Endothelial cell of umbilical vein (primary cell): ENCODE results near the gene KRTAP11-1. TPM values are rescaled to one million over a fixed set of nuclear protein-coding genes. Genes with fewer than 3 reads are reported as not detected.

Source experiments
- BruUV-seq: library from RNA; stranded (reverse); fragments of 400-500 nt; replicated peaks from 2 replicates; lab custom pipeline; 2021; lab: Mats Ljungman, UMichigan
- CTCF ChIA-PET: fragments of 300-600, 350-600 bp; sonication (Branson Sonifier 250); formaldehyde crosslinking; loops from one replicate; lab custom pipeline; 2021; ENCODE audit warnings: antibody characterized with exemption, inconsistent platforms; lab: Charles Lee
- POLR2A ChIA-PET: fragments of 300-600, 350-600 bp; sonication (Branson Sonifier 250); formaldehyde crosslinking; loops from one replicate; lab custom pipeline; 2021; ENCODE audit warnings: antibody characterized with exemption, inconsistent platforms; lab: Charles Lee
- DNase-seq: peaks from one replicate; pipeline ENCODE4 v3.0.0-alpha.2; 2011; ENCODE audit warnings: low read depth, low spot score
- FAIRE-seq: peaks from 2 replicates; lab custom pipeline; 2011; peaks lifted over from hg19 to GRCh38; lab: Jason Lieb, UNC
- H2AFZ ChIP-seq: 2 replicates; pipeline ENCODE4 v1.6.0; 2012; ENCODE audit warnings: low read depth, low read length, control low read depth, inconsistent platforms
- H3K27ac ChIP-seq: 2 replicates; pipeline ENCODE4 v1.5.1; 2011; ENCODE audit warnings: low read depth, mild to moderate bottlenecking, control low read depth, low read length, moderate library complexity; ENCODE audit not compliant: insufficient read depth
- H3K27me3 ChIP-seq, 2 experiments: 2 replicates each; pipeline versions ENCODE4 v1.6.0 to v1.6.1; 2011; ENCODE audit warnings: low read length in 2 of 2, mixed read lengths in 1 of 2; ENCODE audit not compliant: control insufficient read depth in 2 of 2, insufficient read depth in 2 of 2
- H3K36me3 ChIP-seq, 2 experiments: 2 replicates in 1 of 2; 3 replicates in 1 of 2; pipeline ENCODE4 v1.5.1; 2011; ENCODE audit warnings: low read length in 2 of 2, mild to moderate bottlenecking in 1 of 2, moderate library complexity in 1 of 2; ENCODE audit not compliant: control insufficient read depth in 2 of 2, insufficient read depth in 2 of 2; ENCODE audit errors: extremely low read depth in 1 of 2
- H3K4me1 ChIP-seq: 3 replicates; pipeline ENCODE4 v1.5.1; 2011; ENCODE audit warnings: mild to moderate bottlenecking, low read length; ENCODE audit not compliant: control insufficient read depth, insufficient read depth; ENCODE audit errors: extremely low read depth
- H3K4me2 ChIP-seq: 2 replicates; pipeline ENCODE4 v1.6.1; 2011; ENCODE audit warnings: low read length, control low read depth, mixed read lengths; ENCODE audit not compliant: insufficient read depth
- H3K4me3 ChIP-seq, 3 experiments: fragments of 200-600 bp in 1 of 3; sonication (generic), shearing (Covaris generic) in 1 of 3; replicated peaks in 1 of 3; 2 replicates each; pipeline ENCODE4 v1.5.1; 2011 to 2016; ENCODE audit warnings: control low read depth in 3 of 3, low read length in 3 of 3, mild to moderate bottlenecking in 2 of 3, inconsistent platforms in 1 of 3, low read depth in 1 of 3, moderate library complexity in 1 of 3; ENCODE audit not compliant: insufficient read depth in 1 of 3
- H3K79me2 ChIP-seq: 2 replicates; pipeline ENCODE4 v1.6.0; 2012; ENCODE audit warnings: low read length, inconsistent platforms; ENCODE audit not compliant: control insufficient read depth, insufficient read depth
- H3K9ac ChIP-seq: replicated peaks from 2 replicates; pipeline ENCODE3; 2011; ENCODE audit warnings: low read length, control low read depth; ENCODE audit not compliant: insufficient read depth; ENCODE audit errors: extremely low read depth
- H3K9me1 ChIP-seq: replicated peaks from 3 replicates; pipeline ENCODE4 v1.6.0; 2011; ENCODE audit warnings: mild to moderate bottlenecking, low read length; ENCODE audit not compliant: control insufficient read depth, insufficient read depth; ENCODE audit errors: extremely low read depth
- H3K9me3 ChIP-seq: replicated peaks from 2 replicates; pipeline ENCODE4 v1.5.1; 2012; ENCODE audit warnings: low read length, inconsistent platforms; ENCODE audit not compliant: control insufficient read depth, insufficient read depth
- H4K20me1 ChIP-seq: replicated peaks from 2 replicates; pipeline ENCODE3; 2011; ENCODE audit warnings: mild to moderate bottlenecking, low read length; ENCODE audit not compliant: control insufficient read depth, insufficient read depth; ENCODE audit errors: extremely low read depth
- EZH2 ChIP-seq: IDR thresholded peaks from 2 replicates; pipeline ENCODE4 v1.6.1; 2012; ENCODE audit warnings: borderline replicate concordance, low read depth, mild to moderate bottlenecking, moderate library complexity, low read length, inconsistent platforms; ENCODE audit not compliant: severe bottlenecking
- FOS ChIP-seq: IDR thresholded peaks from 2 replicates; pipeline ENCODE4 v1.6.1; 2011; ENCODE audit warnings: mild to moderate bottlenecking, low read length, moderate library complexity, borderline replicate concordance; ENCODE audit not compliant: insufficient read depth
- GATA2 ChIP-seq: IDR thresholded peaks from 2 replicates; pipeline ENCODE4 v1.7.0; 2011; ENCODE audit warnings: low read depth, mild to moderate bottlenecking, moderate library complexity, mixed read lengths, low read length; ENCODE audit not compliant: insufficient read length, insufficient read depth
- JUN ChIP-seq: IDR thresholded peaks from 2 replicates; pipeline ENCODE4 v1.6.1; 2011; ENCODE audit warnings: borderline replicate concordance, low read depth; ENCODE audit not compliant: insufficient read length, insufficient read depth
- MYC ChIP-seq: IDR thresholded peaks from one replicate; pipeline ENCODE4 v1.6.1; 2011; ENCODE audit warnings: mild to moderate bottlenecking, low read depth, low read length
- POLR2A ChIP-seq: IDR thresholded peaks from 2 replicates; pipeline ENCODE4 v1.6.1; 2012; ENCODE audit warnings: low read depth, mild to moderate bottlenecking, control low read depth, low read length
- POLR2AphosphoS5 ChIP-seq: IDR thresholded peaks from 2 replicates; pipeline ENCODE4 v1.6.1; 2012; ENCODE audit warnings: low read depth, mild to moderate bottlenecking, control low read depth, low read length, moderate library complexity; ENCODE audit not compliant: insufficient read depth
- dilution Hi-C: fragments of 300-500 bp; cut with MboI; formaldehyde crosslinking; loops from one replicate; pipeline ENCODE4 v1.15.0; 2019; ENCODE audit warnings: low sequenced_read_pairs; ENCODE audit not compliant: extremely low pct_ligation_motif_present
- intact Hi-C: fragments of 100-400 bp; cut with micrococcal nuclease; formaldehyde crosslinking; loops from one replicate; pipeline ENCODE4 v1.10.0; 2022
- polyA plus RNA-seq, 4 experiments: library from polyadenylated mRNA; depleted of rRNA in 3 of 4; stranded (reverse) in 3 of 4; unstranded in 1 of 4; fragments of >200 nt; gene quantifications; 2 replicates each; pipeline versions ENCODE4 v1.2.1 to v1.2.3, GENCODE V29; 2011 to 2012; ENCODE audit warnings: missing spikeins in 1 of 4
- total RNA-seq: library from RNA; stranded (reverse); gene quantifications from 2 replicates; pipeline ENCODE4 v1.2.3, GENCODE V29; 2021
- TF ChIP-seq, protein P1 (sequence below), 2 donors: IDR thresholded peaks; 1 replicate in 1 of 2; 2 replicates in 1 of 2; pipeline ENCODE4 v1.5.1; 2011; ENCODE audit warnings: low read length in 2 of 2, mild to moderate bottlenecking in 2 of 2, moderate library complexity in 2 of 2, control low read depth in 1 of 2, inconsistent platforms in 1 of 2, low read depth in 1 of 2; ENCODE audit not compliant: insufficient read depth in 1 of 2; ENCODE audit errors: extremely low read depth in 1 of 2
- TF ChIP-seq, protein P2 (sequence below): IDR thresholded peaks from 2 replicates; pipeline ENCODE4 v1.6.1; 2011; ENCODE audit not compliant: insufficient read depth, insufficient read length

Gene KRTAP11-1
- total and polyA plus RNA-seq, 2 donors (not counting 3 experiments of a cell fraction or from before 2014, with no cell fraction given) = not detected

DNA sequence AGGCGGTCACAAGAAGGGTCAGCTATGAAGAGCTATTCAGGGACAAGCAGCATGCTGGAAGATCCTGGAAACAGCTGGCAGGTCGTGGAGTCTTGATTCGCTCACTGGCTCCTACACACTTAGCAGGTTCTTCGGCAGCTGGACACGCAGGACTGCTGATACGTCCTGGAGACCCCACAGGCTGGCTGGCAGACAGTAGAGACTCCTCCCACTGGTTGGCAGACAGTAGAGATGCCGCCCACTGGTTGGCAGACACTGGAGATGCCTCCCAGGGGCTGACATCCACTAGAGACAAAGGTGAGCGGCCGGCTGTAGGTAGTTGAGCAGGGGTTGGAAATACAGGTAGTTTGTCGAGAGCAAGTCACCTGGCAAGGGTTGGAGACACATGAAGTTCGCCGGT, 466 bp downstream of the KRTAP11-1 start:
- dilution Hi-C loops (no loop called here), intact Hi-C loops (no loop called here)
- DNase-seq = no peak
- Histone ChIP-seq H3K9me3 (peaks cover 5% of the 10 kb centered on the region), H4K20me1 (no peaks in the 10 kb centered on the region), H3K27me3 (no peaks in the 10 kb centered on the region), H2AFZ (no peak overlapping the region), H3K4me2 (no peak overlapping the region), H3K79me2 (no peaks in the 10 kb centered on the region), H3K4me1 (no peaks in the 10 kb centered on the region), H3K9ac (no peak overlapping the region), H3K4me3 (no peak overlapping the region), H3K27ac (no peak overlapping the region), H3K9me1 (no peaks in the 10 kb centered on the region), H3K36me3 (no peaks in the 10 kb centered on the region)
- ChIA-PET CTCF (no interaction called here), POLR2A (no interaction called here)
- TF ChIP-seq, protein P1, sequence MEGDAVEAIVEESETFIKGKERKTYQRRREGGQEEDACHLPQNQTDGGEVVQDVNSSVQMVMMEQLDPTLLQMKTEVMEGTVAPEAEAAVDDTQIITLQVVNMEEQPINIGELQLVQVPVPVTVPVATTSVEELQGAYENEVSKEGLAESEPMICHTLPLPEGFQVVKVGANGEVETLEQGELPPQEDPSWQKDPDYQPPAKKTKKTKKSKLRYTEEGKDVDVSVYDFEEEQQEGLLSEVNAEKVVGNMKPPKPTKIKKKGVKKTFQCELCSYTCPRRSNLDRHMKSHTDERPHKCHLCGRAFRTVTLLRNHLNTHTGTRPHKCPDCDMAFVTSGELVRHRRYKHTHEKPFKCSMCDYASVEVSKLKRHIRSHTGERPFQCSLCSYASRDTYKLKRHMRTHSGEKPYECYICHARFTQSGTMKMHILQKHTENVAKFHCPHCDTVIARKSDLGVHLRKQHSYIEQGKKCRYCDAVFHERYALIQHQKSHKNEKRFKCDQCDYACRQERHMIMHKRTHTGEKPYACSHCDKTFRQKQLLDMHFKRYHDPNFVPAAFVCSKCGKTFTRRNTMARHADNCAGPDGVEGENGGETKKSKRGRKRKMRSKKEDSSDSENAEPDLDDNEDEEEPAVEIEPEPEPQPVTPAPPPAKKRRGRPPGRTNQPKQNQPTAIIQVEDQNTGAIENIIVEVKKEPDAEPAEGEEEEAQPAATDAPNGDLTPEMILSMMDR (IDR thresholded peaks at IDR 0.05; ENCODE audit: extremely low read depth in 1 of 2, insufficient read depth in 1 of 2, low read depth in 1 of 2, low read length in 2 of 2) = no peak
- TF ChIP-seq FOS (no peak), MYC (no peak), GATA2 (no peak), POLR2A (no peak), POLR2AphosphoS5 (no peak), JUN (no peak), EZH2 (no peak)
- TF ChIP-seq, protein P2, sequence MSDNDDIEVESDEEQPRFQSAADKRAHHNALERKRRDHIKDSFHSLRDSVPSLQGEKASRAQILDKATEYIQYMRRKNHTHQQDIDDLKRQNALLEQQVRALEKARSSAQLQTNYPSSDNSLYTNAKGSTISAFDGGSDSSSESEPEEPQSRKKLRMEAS = no peak
- BruUV-seq = no TSS peak
- FAIRE-seq = no peak
